Measurements from ENCODE around the gene RPS6KC1.
"Not testable (repeated sequence)": the region's sequence is repeated elsewhere in the genome, so short reads cannot be mapped to it uniquely, and the experiment has no call there.

Gene RPS6KC1

GRCh38 chr1:213054733-213055591, 3.9 kb downstream of the RPS6KC1 start:
- DNase-seq (ENCODE audit: low spot score): no peak

- DNase-seq (ENCODE audit: low spot score): no peak
Observed at GRCh38 chr1:213055767-213056166, 4.7 kb downstream of the RPS6KC1 start.

GRCh38 chr1:213057264-213058059, 6.4 kb downstream of the RPS6KC1 start:
- no peak for DNase-seq (ENCODE audit: low spot score)

- no peak for DNase-seq (ENCODE audit: low spot score)
Observed at GRCh38 chr1:213060836-213061235, 9.8 kb downstream of the RPS6KC1 start.

- no peak for DNase-seq (ENCODE audit: low spot score)
Observed at GRCh38 chr1:213061263-213061662, 10.2 kb downstream of the RPS6KC1 start.

GRCh38 chr1:213065800-213066199, 14.8 kb downstream of the RPS6KC1 start:
- no peak for DNase-seq (ENCODE audit: low spot score)

- DNase-seq (ENCODE audit: low spot score): no peak
Observed at GRCh38 chr1:213066363-213066762, 15.3 kb downstream of the RPS6KC1 start.

GRCh38 chr1:213067352-213067751, 16.3 kb downstream of the RPS6KC1 start:
- DNase-seq (ENCODE audit: low spot score): no peak

- peak; percentile 16 for DNase-seq (ENCODE audit: low spot score)
Observed at GRCh38 chr1:213070406-213070805, 19.4 kb downstream of the RPS6KC1 start.

GRCh38 chr1:213075725-213076124, 24.7 kb downstream of the RPS6KC1 start:
- no peak for DNase-seq (ENCODE audit: low spot score)

GRCh38 chr1:213082420-213083111, 31.5 kb downstream of the RPS6KC1 start:
- no peak for DNase-seq (ENCODE audit: low spot score)

- DNase-seq (ENCODE audit: low spot score): no peak
Observed at GRCh38 chr1:213083112-213083445, 32.0 kb downstream of the RPS6KC1 start.

GRCh38 chr1:213087911-213088310, 36.9 kb downstream of the RPS6KC1 start:
- DNase-seq (ENCODE audit: low spot score): no peak

- no peak for DNase-seq (ENCODE audit: low spot score)
Observed at GRCh38 chr1:213089924-213090677, 39.1 kb downstream of the RPS6KC1 start.

GRCh38 chr1:213094446-213094845, 43.4 kb downstream of the RPS6KC1 start:
- DNase-seq (ENCODE audit: low spot score): no peak

GRCh38 chr1:213095467-213095866, 44.4 kb downstream of the RPS6KC1 start:
- no peak for DNase-seq (ENCODE audit: low spot score)

- no peak for DNase-seq (ENCODE audit: low spot score)
Observed at GRCh38 chr1:213099682-213100399, 48.8 kb downstream of the RPS6KC1 start.

GRCh38 chr1:213100565-213100964, 49.5 kb downstream of the RPS6KC1 start:
- DNase-seq (ENCODE audit: low spot score): not testable (repeated sequence)

- DNase-seq (ENCODE audit: low spot score): no peak
Observed at GRCh38 chr1:213103377-213104306, 52.6 kb downstream of the RPS6KC1 start.

- DNase-seq (ENCODE audit: low spot score): no peak
Observed at GRCh38 chr1:213104604-213105003, 53.6 kb downstream of the RPS6KC1 start.

All from cerebellar cortex (tissue), 1 donor.